GM23248 (cell line): ENCODE data around the gene TBC1D13. TPM values are rescaled to one million over a fixed set of nuclear protein-coding genes. Genes with fewer than 3 reads are reported as not detected.

Experiments
- DNase-seq: peaks from one replicate; pipeline ENCODE4 v3.0.0-alpha.2; 2015
- H2AFZ ChIP-seq: fragments of 200-600 bp; sonication (generic); 2 replicates; pipeline ENCODE4 v1.6.1; 2016; ENCODE audit warnings: antibody characterized with exemption
- H3F3A ChIP-seq: fragments of 200-600 bp; sonication (generic); 2 replicates; pipeline ENCODE4 v1.6.1; 2016; ENCODE audit warnings: mild to moderate bottlenecking, antibody characterized with exemption, mixed run types; ENCODE audit not compliant: insufficient read depth
- H3K27ac ChIP-seq: fragments of 200-600 bp; sonication (generic); 2 replicates; pipeline ENCODE4 v1.5.1; 2016; ENCODE audit warnings: mild to moderate bottlenecking
- H3K27me3 ChIP-seq: fragments of 200-600 bp; sonication (generic); replicated peaks from 2 replicates; pipeline ENCODE4 v1.6.1; 2016; ENCODE audit warnings: mild to moderate bottlenecking; ENCODE audit not compliant: insufficient read depth
- H3K36me3 ChIP-seq: fragments of 200-600 bp; sonication (generic); 2 replicates; pipeline ENCODE4 v1.6.1; 2016; ENCODE audit warnings: low read depth, mild to moderate bottlenecking
- H3K4me1 ChIP-seq: fragments of 200-600 bp; sonication (generic); 2 replicates; pipeline ENCODE4 v1.6.1; 2016; ENCODE audit warnings: mild to moderate bottlenecking; ENCODE audit not compliant: insufficient read depth
- H3K4me2 ChIP-seq: fragments of 200-600 bp; sonication (generic); one replicate; pipeline ENCODE4 v1.6.1; 2016; ENCODE audit warnings: mild to moderate bottlenecking; ENCODE audit not compliant: unreplicated experiment
- H3K4me3 ChIP-seq: fragments of 200-600 bp; sonication (generic); 2 replicates; pipeline ENCODE4 v1.5.1; 2016; ENCODE audit warnings: mild to moderate bottlenecking
- H3K79me2 ChIP-seq: fragments of 200-600 bp; sonication (generic); 2 replicates; pipeline ENCODE4 v1.6.1; 2016; ENCODE audit warnings: mild to moderate bottlenecking; ENCODE audit not compliant: insufficient read depth
- H3K9ac ChIP-seq: fragments of 200-600 bp; sonication (generic); 2 replicates; pipeline ENCODE4 v1.6.1; 2016; ENCODE audit warnings: mild to moderate bottlenecking
- H3K9me2 ChIP-seq: fragments of 200-600 bp; sonication (generic); 2 replicates; pipeline ENCODE4 v1.6.1; 2016; ENCODE audit warnings: mixed run types, mild to moderate bottlenecking, moderate library complexity; ENCODE audit not compliant: insufficient read depth
- H3K9me3 ChIP-seq: fragments of 200-600 bp; sonication (generic); one replicate; pipeline ENCODE4 v1.6.1; 2017; ENCODE audit warnings: low read depth
- H4K20me1 ChIP-seq: fragments of 200-600 bp; sonication (generic); 2 replicates; pipeline ENCODE4 v1.6.0; 2016; ENCODE audit not compliant: insufficient read depth
- EZH2 ChIP-seq: fragments of 200-600 bp; sonication (generic); IDR thresholded peaks from 2 replicates; pipeline ENCODE4 v1.6.1; 2018; ENCODE audit warnings: antibody characterized with exemption, mild to moderate bottlenecking; ENCODE audit not compliant: insufficient read depth, poor library complexity, severe bottlenecking
- EZH2phosphoT487 ChIP-seq: fragments of 200-600 bp; sonication (generic); IDR thresholded peaks from 2 replicates; pipeline ENCODE4 v1.6.1; 2018; ENCODE audit warnings: antibody characterized with exemption, moderate library complexity, mild to moderate bottlenecking, low read depth; ENCODE audit not compliant: insufficient read depth
- WGBS, 2 experiments: methylation state at CpG; one replicate each; pipeline ENCODE4 v1.1.6; 2015 to 2017; ENCODE audit warnings: low lambda C conversion rate in 2 of 2, low coverage in 1 of 2; ENCODE audit errors: missing lambda C conversion rate in 2 of 2; 5-methylcytosine and 5-hydroxymethylcytosine counted together
- in situ Hi-C: fragments of 300-500 bp; cut with MboI; formaldehyde crosslinking; loops from 2 replicates; pipeline ENCODE4 v1.15.0; 2020
- polyA plus RNA-seq: library from polyadenylated mRNA; unstranded; fragments of >200 nt; fragmentation: Nextera tagmentation; extraction: Ambion mirVana; gene quantifications from 2 replicates; pipeline ENCODE4 v1.2.1, GENCODE V29; 2016
- total RNA-seq: library from RNA; depleted of rRNA; stranded (reverse); fragments of >200 nt; shearing (Covaris generic); gene quantifications from 2 replicates; pipeline ENCODE4 v1.2.3, GENCODE V29; 2014

Gene TBC1D13
- total and polyA plus RNA-seq, 2 experiments from 2014 or later = 17.3 to 25.3 TPM

DNA sequence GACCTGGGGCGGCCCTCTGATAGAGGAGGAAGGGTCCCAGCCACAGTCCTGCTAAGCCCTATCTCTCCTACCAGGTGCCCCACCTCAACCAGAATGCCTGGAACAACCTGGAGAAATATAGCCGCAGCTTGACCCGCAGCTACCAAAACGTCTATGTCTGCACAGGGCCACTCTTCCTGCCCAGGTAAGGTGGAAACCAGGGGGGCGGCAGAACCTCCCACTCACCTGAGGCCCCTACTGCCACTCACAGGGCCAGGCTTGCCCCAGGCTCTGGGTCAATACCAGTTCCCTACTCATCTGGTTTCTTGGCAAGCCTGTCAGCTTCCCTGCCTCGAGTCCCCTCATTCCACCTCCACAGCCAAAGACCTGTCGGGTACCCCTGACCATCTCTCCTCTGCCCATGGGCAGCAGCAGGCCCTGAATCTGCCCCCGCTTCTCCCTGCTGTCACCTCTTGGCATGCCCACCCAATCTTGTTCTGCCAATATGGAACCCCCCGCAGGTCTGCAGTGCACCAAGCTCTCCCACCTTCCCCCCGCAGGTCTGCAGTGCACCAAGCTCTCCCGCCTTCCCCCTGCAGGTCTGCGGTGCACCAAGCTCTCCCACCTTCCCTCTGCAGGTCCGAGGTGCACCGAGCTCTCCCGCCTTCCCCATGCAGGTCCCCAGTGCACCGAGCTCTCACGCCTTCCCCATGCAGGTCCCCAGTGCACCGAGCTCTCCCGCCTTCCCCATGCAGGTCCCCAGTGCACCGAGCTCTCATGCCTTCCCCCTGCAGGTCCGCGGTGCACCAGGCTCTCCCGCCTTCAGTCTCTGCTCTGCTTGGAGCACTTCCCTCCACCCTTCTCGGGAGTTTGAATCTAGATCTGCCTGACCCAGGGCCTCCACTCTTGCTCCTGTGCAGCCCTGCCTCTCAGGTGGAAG lies 33.9 kb downstream of the TBC1D13 start:
- DNase-seq = no peak
- H3F3A ChIP-seq = no peaks in the 10 kb centered on the region
- WGBS, 2 experiments = 89% methylated on average over 21 to 24 of the region's 24 CpGs
- H2AFZ ChIP-seq = no peak overlapping the region
- no peak overlapping the region for H3K4me3 ChIP-seq
- no peaks in the 10 kb centered on the region for H3K79me2 ChIP-seq
- H3K27ac ChIP-seq = no peak overlapping the region
- no peaks in the 10 kb centered on the region for H3K36me3 ChIP-seq
- no peaks in the 10 kb centered on the region for H4K20me1 ChIP-seq
- H3K9me2 ChIP-seq = no peaks in the 10 kb centered on the region
- H3K27me3 ChIP-seq = no peaks in the 10 kb centered on the region
- in situ Hi-C loops = no loop called here
- no peak overlapping the region for H3K4me2 ChIP-seq
- TF ChIP-seq EZH2 = no peak
- TF ChIP-seq EZH2phosphoT487 = no peak
- H3K9me3 ChIP-seq = no peaks in the 10 kb centered on the region
- no peak overlapping the region for H3K9ac ChIP-seq
- H3K4me1 ChIP-seq = peaks cover 3% of the 10 kb centered on the region; the same call in 1 of the 2 replicates

DNA sequence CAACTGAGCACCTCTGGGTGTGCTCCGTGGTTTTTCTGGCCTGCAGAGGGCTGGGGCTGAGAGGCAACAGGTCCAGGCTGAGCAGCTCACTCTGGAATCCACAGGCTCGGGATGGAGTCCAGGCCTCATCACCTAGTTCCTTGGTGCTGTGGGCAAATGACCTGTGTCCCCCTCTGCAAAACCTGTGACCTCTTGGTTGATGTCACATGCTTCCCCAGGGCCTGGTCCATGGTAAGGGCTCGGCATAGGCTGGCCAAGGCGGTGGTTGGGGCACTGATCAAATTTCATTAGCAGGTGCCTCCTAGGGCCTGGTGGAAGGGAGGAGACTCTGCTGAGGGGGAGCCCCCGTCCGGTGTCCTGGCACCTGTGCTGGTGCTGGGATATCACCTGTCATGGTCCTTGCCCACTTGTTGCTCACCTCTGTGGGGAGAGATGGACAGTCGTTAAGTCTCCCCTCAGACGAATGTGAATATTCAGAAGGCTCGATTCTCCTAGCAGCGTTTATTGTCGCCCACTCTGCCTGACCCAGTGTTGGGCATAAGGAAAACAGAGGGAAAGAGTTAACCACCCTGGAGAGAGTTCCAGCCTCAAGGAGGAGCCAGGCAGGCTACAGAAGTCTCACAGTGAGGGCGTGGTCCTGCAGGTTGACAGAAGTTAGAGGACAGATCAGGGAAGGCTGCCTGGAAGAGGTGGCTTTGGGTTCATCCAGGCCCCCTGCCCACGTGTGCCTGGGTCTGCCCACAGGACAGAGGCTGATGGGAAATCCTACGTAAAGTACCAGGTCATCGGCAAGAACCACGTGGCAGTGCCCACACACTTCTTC lies 34.7 kb downstream of the TBC1D13 start:
- WGBS, 2 experiments = 90 to 94% methylated on average over 16 of the region's 16 CpGs
- in situ Hi-C loops = no loop called here
- DNase-seq = no peak
- no peaks in the 10 kb centered on the region for H3F3A ChIP-seq
- no peak overlapping the region for H2AFZ ChIP-seq
- H4K20me1 ChIP-seq = no peaks in the 10 kb centered on the region
- H3K9ac ChIP-seq = no peak overlapping the region
- no peaks in the 10 kb centered on the region for H3K27me3 ChIP-seq
- no peaks in the 10 kb centered on the region for H3K36me3 ChIP-seq
- H3K4me2 ChIP-seq = no peak overlapping the region
- no peaks in the 10 kb centered on the region for H3K9me2 ChIP-seq
- TF ChIP-seq EZH2 (no peak), EZH2phosphoT487 (no peak)
- peaks cover 3% of the 10 kb centered on the region; the same call in 1 of the 2 replicates for H3K4me1 ChIP-seq
- no peak overlapping the region for H3K27ac ChIP-seq
- H3K9me3 ChIP-seq = no peaks in the 10 kb centered on the region
- H3K4me3 ChIP-seq = no peak overlapping the region
- H3K79me2 ChIP-seq = no peaks in the 10 kb centered on the region

DNA sequence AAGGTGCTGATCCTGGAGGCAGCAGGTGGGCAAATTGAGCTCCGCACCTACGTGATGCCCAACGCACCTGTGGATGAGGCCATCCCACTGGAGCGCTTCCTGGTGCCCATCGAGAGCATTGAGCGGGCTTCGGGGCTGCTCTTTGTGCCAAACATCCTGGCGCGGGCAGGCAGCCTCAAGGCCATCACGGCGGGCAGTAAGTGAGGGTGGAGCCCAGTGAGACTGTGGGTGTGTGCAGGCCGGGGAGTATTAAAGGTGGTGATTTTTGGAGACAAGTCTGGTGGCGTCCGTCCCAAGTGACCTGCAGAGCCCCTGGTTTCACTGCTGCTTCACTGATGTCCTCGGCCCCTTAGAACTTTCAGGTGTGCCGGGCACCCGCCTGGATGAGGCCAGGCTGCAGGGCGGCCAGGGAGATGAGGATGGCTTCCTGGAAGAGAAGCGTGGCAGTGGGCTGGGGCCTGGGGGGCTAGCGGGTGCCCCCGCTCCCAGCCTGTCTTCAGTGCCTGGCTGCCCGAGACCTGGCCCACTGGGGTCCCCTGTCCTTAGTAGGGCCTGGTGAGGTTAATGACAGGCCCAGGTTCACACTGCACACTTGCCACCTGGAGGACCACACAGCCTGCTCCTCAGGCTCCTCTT lies 35.5 kb downstream of the TBC1D13 start:
- no peaks in the 10 kb centered on the region; the same call in 1 of the 2 replicates for H3K79me2 ChIP-seq
- H2AFZ ChIP-seq = no peak overlapping the region
- H3K4me3 ChIP-seq = no peak overlapping the region
- H3K9me3 ChIP-seq = no peaks in the 10 kb centered on the region
- H3K9ac ChIP-seq = no peak overlapping the region
- no peak for DNase-seq
- H3K4me2 ChIP-seq = no peak overlapping the region
- no peaks in the 10 kb centered on the region for H3F3A ChIP-seq
- H4K20me1 ChIP-seq = no peaks in the 10 kb centered on the region
- TF ChIP-seq EZH2phosphoT487 (no peak), EZH2 (no peak)
- H3K9me2 ChIP-seq = no peaks in the 10 kb centered on the region
- H3K36me3 ChIP-seq = no peaks in the 10 kb centered on the region
- WGBS, 2 experiments = 96 to 98% methylated on average over 21 to 22 of the region's 22 CpGs
- no peak overlapping the region for H3K27ac ChIP-seq
- in situ Hi-C loops = no loop called here
- no peaks in the 10 kb centered on the region for H3K27me3 ChIP-seq
- peaks cover 3% of the 10 kb centered on the region; the same call in 1 of the 2 replicates for H3K4me1 ChIP-seq

DNA sequence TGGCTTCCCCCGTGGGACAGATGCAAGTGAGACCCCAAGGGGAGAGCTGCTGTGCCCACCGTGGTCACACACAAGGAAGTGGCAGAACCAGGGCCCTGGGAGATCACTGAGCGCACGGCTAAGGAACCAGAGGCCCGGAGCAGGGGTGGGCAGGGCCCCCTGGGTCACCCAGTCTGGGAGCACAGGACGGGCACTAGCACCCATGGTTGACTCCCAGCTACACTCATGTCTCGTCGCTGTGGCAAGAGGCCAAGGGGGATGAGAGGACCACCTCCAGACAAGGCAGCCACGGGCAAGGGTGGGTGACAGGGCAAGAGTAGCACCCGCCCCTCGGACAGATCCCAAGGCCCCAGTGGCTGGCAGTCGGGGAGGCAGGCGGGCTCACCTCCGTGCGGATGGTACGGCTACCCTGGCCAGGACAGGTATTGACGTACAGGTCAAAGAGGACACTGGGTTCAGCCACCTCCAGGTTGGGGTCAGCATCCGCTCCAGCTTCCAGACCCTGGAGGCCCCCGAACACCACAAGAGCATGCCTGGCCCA lies 36.4 kb downstream of the TBC1D13 start:
- H3K4me2 ChIP-seq = no peak overlapping the region
- no peak overlapping the region for H3K4me3 ChIP-seq
- H2AFZ ChIP-seq = no peak overlapping the region
- peaks cover 9% of the 10 kb centered on the region for H3K79me2 ChIP-seq
- H3K9me3 ChIP-seq = no peaks in the 10 kb centered on the region
- no peaks in the 10 kb centered on the region for H4K20me1 ChIP-seq
- H3K27me3 ChIP-seq = no peaks in the 10 kb centered on the region
- TF ChIP-seq EZH2 (no peak), EZH2phosphoT487 (no peak)
- H3K9me2 ChIP-seq = no peaks in the 10 kb centered on the region
- H3F3A ChIP-seq = no peaks in the 10 kb centered on the region
- no peak overlapping the region for H3K9ac ChIP-seq
- no peaks in the 10 kb centered on the region for H3K36me3 ChIP-seq
- peaks cover 4% of the 10 kb centered on the region for H3K4me1 ChIP-seq
- in situ Hi-C loops = no loop called here
- DNase-seq = no peak
- 87 to 89% methylated on average over 18 to 19 of the region's 19 CpGs for WGBS, 2 experiments
- H3K27ac ChIP-seq = no peak overlapping the region
